HG03196 (cell line): ENCODE results near the gene IL34.
"Not testable (repeated sequence)": the region's sequence is repeated elsewhere in the genome, so short reads cannot be mapped to it uniquely, and the experiment has no call there.

Source experiments
- ATAC-seq: cut with Tn5 transposase; IDR thresholded peaks from one replicate; pipeline ENCODE4 v1.9.1; 2021; ENCODE audit not compliant: unreplicated experiment

Gene IL34

GRCh38 chr16:70630960-70631745 is 15.2 kb upstream of the IL34 start:
- ATAC-seq: no peak

DNA sequence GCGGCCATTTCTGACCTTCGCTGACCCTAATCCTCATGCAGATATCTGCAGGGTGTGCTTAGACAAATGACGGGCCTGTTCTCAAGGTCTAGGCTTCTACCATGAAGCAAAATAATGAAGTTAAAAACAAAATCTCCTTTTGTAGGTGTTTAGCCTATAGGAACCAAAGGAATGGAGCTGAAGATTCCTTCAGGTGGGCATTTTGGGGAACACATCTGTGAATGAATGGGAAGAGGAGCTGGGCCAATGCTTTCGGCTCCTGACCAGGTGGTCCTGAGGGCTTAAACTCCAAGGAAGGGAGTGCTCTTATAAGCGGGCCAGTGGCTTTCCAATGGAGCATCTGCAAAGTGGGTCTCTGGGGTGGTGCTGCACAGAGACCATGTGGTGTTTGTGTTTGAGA is 14.1 kb upstream of the IL34 start:
- no peak for ATAC-seq

- ATAC-seq: not testable (repeated sequence)
Observed at GRCh38 chr16:70633617-70634016, 12.7 kb upstream of the IL34 start.

DNA sequence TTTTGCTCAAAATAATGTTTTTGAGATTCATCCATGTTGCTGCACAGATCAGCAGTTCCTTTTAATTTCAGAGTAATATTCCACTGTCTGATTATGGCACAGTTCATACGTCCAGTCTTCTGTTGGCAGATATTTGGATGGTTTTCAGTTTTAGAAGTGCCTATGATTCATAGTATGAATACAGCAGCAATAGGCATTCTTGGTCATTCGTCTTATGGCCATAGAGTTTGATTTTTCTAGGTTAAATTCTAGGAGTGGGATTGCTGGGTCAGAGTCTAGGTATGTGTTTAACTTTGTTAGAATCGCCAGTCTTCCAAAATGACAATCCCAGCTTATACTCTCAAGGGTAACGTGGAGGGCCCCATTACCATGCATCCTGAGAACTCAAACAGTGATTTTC is 11.5 kb upstream of the IL34 start:
- ATAC-seq: no peak

DNA sequence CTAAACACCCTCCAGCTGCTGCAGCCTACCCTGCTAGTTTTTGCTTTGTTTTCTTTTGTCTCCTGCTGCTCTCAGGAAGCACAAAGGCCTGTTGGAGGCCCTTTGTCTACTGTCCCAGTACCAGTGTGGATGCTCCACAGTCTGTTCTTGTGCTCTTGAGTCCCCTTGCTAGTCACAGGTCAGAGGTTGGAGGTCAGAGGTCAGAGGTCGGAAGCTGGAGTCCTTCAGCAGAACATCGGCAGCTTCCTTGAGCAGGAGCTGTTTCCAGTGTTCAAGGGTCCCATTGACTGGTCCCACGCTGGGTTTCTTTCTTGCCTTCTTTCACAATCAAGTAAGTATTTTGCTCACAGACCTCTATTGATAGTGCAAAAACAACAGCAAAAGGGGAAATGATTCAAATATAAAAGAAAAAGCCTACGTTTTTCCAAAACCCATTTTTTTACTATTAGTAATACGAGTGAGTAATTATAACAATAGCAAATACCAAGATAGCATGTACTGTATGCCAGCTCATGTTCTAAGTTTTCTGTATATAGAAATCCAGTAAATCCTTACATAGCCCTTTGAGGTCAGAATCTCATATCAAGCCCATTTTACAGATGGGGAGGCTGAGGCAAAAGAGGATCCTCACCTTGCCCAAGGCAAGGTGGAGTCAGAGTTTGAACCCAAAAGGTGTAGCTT is 10.9 kb upstream of the IL34 start:
- no peak for ATAC-seq

GRCh38 chr16:70638814-70639792 is 7.3 kb upstream of the IL34 start:
- ATAC-seq: no peak

GRCh38 chr16:70642633-70643032 is 3.7 kb upstream of the IL34 start:
- no peak for ATAC-seq

DNA sequence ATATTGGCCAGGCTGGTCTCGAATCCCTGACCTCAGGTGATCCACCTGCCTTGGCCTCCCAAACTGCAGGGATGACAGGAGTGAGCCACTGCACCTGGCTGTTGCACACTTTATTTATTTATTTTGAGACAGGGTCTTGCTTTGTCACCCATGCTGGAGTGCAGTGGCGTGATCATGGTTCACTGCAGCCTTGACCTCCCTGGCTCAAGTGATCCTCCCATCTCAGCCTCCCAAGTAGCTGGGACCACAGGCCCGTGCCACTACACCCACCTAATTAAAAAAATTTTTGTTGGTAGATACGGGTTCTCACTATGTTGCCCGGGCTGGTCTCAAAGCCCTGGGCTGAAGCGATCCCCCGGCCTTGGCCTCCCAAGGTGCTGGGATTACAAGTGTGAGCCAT is 3.1 kb upstream of the IL34 start:
- not testable (repeated sequence) for ATAC-seq

DNA sequence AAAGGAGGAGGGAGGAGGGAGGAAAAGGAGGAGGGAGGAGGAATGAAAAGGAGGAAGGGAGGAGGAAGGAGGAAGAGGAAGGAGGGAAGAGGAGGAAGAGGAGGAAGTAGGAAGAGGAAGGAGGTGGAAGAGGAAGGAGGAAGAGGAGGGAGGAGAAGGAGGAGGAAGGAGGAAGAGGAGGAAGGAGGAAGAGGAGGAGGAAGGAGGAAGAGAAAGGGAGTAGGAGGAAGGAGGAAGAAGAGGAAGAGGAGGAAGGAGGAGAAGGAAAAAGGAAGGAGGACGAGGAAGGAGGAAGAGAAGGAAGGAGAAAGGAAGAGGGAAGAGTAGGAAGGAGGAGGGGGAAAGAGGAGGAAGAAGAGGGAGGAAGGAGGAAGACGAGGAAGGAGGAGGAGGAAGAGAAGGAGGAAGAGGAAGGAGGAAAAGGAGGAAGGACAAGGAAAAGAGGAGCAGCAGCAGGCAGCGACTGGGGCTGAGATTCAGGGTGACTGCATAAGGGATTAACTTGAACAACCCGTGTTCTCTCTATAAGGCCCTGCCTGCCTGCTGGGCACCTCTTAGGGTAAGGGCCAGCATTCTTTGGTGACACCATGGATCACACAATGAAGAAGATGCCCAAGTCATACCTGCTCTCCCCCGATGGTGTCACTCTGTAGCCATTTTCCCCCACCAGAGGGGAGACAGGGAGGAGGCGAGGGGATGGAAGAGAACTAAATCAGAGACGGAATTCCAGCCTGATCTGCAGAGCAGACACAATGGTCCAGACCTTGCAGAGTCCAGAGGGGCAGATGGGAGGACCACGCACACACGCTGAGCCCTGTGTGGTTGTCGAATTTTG is 1.4 kb upstream of the IL34 start:
- no peak for ATAC-seq

GRCh38 chr16:70647441-70648359 is 1.3 kb downstream of the IL34 start:
- no peak for ATAC-seq

DNA sequence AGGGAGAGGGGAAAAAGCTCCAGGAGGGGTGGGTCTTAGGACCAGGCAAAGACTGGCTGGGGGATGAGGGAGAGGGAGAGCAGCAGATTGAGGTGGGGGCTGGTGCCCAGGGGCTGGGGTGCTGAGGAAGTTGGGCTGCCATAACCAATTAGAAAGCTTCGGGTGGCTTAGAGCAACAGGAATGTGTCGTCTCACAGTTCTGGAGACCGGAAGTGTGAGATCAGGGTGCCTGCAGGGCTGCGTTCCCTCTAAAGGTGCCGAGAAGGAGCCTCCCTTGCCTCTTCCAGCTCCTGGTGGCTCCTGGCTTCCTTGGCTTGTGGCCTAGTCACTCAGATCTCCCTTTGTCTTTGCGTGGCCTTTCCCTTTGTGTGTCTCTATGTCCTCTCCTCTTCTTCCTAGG is 2.2 kb downstream of the IL34 start:
- ATAC-seq: no peak

DNA sequence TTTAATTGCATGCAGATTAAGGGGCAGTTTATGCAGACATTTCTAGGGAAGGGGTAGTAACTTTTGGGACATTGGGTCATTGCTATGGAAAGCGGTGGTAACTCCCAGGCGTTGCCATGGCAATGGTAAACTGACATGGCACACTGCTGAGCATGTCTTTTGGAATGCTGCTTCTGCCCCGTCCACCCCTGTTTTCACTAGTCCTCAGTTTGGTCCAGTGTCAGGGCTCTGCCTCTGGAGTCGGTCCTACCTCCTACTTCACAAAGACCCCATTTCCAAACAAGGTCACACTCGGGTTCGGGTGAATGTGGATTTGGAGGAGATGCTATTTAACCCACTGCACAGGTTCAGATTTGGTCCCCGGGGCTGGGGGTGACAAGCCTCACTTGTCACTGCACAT is 2.9 kb downstream of the IL34 start:
- no peak for ATAC-seq

- no peak for ATAC-seq
Observed at GRCh38 chr16:70650216-70650615, 3.9 kb downstream of the IL34 start.

- no peak for ATAC-seq
Observed at GRCh38 chr16:70651524-70651923, 5.2 kb downstream of the IL34 start.

GRCh38 chr16:70652322-70652721 is 6.0 kb downstream of the IL34 start:
- no peak for ATAC-seq

GRCh38 chr16:70653406-70653805 is 7.0 kb downstream of the IL34 start:
- no peak for ATAC-seq

DNA sequence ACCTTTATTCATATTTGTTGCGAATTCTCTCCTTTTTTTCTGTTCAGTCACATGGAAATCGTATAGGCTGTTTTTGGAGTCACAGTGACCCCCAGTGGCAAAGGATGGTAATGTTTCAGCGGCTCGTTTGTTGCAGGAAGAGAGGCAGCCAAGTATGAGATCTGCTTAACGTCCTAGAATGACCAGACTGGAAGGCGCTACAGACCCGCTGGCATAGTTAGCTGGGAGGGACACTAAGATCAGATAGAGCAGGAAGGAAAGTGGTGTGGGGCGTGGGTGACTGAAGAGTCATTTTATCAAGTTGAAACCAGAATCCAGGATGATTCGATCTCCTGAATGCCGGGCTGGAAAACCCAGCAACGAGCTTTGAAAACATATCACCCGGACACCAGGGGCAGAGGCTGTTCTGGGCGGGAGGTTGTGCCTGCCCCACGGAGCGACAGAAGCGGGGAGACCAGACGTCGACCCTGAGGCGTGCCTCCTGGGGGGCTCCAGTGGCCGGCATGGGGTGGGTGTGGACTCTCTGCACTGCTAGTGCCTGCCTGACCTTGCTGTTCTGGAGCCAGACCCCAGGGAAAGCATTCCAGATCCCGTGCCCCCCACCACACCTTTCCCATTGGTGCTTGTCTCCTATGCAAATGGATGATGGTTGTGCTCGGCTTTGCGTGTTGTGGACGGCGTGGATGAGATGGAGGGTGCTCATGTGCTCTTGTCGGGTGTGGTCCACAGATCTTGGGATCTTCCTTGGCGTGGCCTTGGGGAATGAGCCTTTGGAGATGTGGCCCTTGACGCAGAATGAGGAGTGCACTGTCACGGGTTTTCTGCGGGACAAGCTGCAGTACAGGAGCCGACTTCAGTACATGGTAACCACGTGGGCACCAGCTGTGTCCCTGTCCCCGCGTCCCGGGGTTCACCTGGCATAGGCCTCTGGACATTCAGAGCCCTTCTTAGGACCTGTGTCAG is 7.7 kb downstream of the IL34 start:
- ATAC-seq: no peak

- ATAC-seq: no peak
Observed at GRCh38 chr16:70656065-70656711, 9.8 kb downstream of the IL34 start.
